Measurements from ENCODE around the gene TRANK1.
"Not testable (repeated sequence)": the region's sequence is repeated elsewhere in the genome, so short reads cannot be mapped to it uniquely, and the experiment has no call there.

TRANK1 gene

GRCh38 chr3:36956155-36956554 lies 11.3 kb upstream of the TRANK1 start:
- no peak for DNase-seq

- DNase-seq = no peak
Observed at GRCh38 chr3:36954452-36955134, 9.7 kb upstream of the TRANK1 start.

GRCh38 chr3:36947814-36948213 lies 3.0 kb upstream of the TRANK1 start:
- DNase-seq = not testable (repeated sequence)

- no peak for DNase-seq
Observed at GRCh38 chr3:36945333-36945980, 603 bp upstream of the TRANK1 start.

GRCh38 chr3:36944012-36944640 lies 728 bp downstream of the TRANK1 start:
- no peak for DNase-seq

GRCh38 chr3:36943601-36944000 lies 1.3 kb downstream of the TRANK1 start:
- no peak for DNase-seq

- DNase-seq = no peak
Observed at GRCh38 chr3:36942638-36943248, 2.1 kb downstream of the TRANK1 start.

- DNase-seq = no peak
Observed at GRCh38 chr3:36941658-36942057, 3.2 kb downstream of the TRANK1 start.

GRCh38 chr3:36941162-36941561 lies 3.7 kb downstream of the TRANK1 start:
- DNase-seq = no peak

GRCh38 chr3:36937492-36937891 lies 7.4 kb downstream of the TRANK1 start:
- DNase-seq = no peak

- no peak for DNase-seq
Observed at GRCh38 chr3:36933540-36934296, 11.1 kb downstream of the TRANK1 start.

GRCh38 chr3:36931424-36931823 lies 13.4 kb downstream of the TRANK1 start:
- DNase-seq = not testable (repeated sequence)

GRCh38 chr3:36928220-36928619 lies 16.6 kb downstream of the TRANK1 start:
- DNase-seq = no peak

- no peak for DNase-seq
Observed at GRCh38 chr3:36926292-36926897, 18.5 kb downstream of the TRANK1 start.

GRCh38 chr3:36924744-36925521 lies 19.9 kb downstream of the TRANK1 start:
- DNase-seq = no peak

GRCh38 chr3:36923981-36924743 lies 20.7 kb downstream of the TRANK1 start:
- DNase-seq = no peak

- no peak for DNase-seq
Observed at GRCh38 chr3:36923523-36923943, 21.3 kb downstream of the TRANK1 start.

- DNase-seq = no peak
Observed at GRCh38 chr3:36920884-36921567, 23.8 kb downstream of the TRANK1 start.

- no peak for DNase-seq
Observed at GRCh38 chr3:36919439-36920160, 25.3 kb downstream of the TRANK1 start.

- DNase-seq = no peak
Observed at GRCh38 chr3:36918050-36918449, 26.8 kb downstream of the TRANK1 start.

Measured in NCI-H1436 treated with DMSO at 0.1 percent for 48 hours (cell line).